ENCODE measurements around the gene FNDC11. TPM values are rescaled to one million over a fixed set of nuclear protein-coding genes. Genes with fewer than 3 reads are reported as not detected.

FNDC11 gene
- total and polyA plus RNA-seq, 8 donors, result 0.06 to 0.35 (median 0.17) TPM; not detected in 2

GRCh38 chr20:63586797-63587196 is 32.8 kb downstream of the FNDC11 start:
- H3K4me3 ChIP-seq, result no peak overlapping the region
- no peaks in the 10 kb centered on the region for H3K4me1 ChIP-seq
- H3K27me3 ChIP-seq, result no peaks in the 10 kb centered on the region
- 88 to 89% methylated on average over 17 of the region's 17 CpGs for WGBS, 2 donors
- intact Hi-C loops (cut with DNase I), result no loop called here
- no peak for FAIRE-seq
- peak in 2 of 6 donors; percentile 46 to 48 for DNase-seq
- no peak overlapping the region for H3K27ac ChIP-seq
- no peaks in the 10 kb centered on the region for H3K9me3 ChIP-seq
- H3K36me3 ChIP-seq, result peaks cover 0 to 5% (median 0%) of the 10 kb centered on the region in 3 donors
- TF ChIP-seq, protein P1, sequence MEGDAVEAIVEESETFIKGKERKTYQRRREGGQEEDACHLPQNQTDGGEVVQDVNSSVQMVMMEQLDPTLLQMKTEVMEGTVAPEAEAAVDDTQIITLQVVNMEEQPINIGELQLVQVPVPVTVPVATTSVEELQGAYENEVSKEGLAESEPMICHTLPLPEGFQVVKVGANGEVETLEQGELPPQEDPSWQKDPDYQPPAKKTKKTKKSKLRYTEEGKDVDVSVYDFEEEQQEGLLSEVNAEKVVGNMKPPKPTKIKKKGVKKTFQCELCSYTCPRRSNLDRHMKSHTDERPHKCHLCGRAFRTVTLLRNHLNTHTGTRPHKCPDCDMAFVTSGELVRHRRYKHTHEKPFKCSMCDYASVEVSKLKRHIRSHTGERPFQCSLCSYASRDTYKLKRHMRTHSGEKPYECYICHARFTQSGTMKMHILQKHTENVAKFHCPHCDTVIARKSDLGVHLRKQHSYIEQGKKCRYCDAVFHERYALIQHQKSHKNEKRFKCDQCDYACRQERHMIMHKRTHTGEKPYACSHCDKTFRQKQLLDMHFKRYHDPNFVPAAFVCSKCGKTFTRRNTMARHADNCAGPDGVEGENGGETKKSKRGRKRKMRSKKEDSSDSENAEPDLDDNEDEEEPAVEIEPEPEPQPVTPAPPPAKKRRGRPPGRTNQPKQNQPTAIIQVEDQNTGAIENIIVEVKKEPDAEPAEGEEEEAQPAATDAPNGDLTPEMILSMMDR (IDR thresholded peaks at IDR 0.05), result no peak
- ATAC-seq, result no peak

- no peak overlapping the region for H3K4me3 ChIP-seq
- 92 to 93% methylated on average over 12 of the region's 12 CpGs for WGBS, 2 donors
- H3K27ac ChIP-seq, result no peak overlapping the region
- H3K4me1 ChIP-seq, result no peaks in the 10 kb centered on the region
- peaks cover 0 to 10% (median under 1%) of the 10 kb centered on the region in 3 donors for H3K36me3 ChIP-seq
- no peaks in the 10 kb centered on the region for H3K9me3 ChIP-seq
- intact Hi-C loops (cut with DNase I), result no loop called here
- no peak for FAIRE-seq
- no peak for ATAC-seq
- DNase-seq, result peak in 1 of 6 donors; percentile 23
- TF ChIP-seq, protein P1 (IDR thresholded peaks at IDR 0.05), result no peak
- H3K27me3 ChIP-seq, result no peaks in the 10 kb centered on the region
Observed at GRCh38 chr20:63587256-63587655, 33.3 kb downstream of the FNDC11 start.

DNA sequence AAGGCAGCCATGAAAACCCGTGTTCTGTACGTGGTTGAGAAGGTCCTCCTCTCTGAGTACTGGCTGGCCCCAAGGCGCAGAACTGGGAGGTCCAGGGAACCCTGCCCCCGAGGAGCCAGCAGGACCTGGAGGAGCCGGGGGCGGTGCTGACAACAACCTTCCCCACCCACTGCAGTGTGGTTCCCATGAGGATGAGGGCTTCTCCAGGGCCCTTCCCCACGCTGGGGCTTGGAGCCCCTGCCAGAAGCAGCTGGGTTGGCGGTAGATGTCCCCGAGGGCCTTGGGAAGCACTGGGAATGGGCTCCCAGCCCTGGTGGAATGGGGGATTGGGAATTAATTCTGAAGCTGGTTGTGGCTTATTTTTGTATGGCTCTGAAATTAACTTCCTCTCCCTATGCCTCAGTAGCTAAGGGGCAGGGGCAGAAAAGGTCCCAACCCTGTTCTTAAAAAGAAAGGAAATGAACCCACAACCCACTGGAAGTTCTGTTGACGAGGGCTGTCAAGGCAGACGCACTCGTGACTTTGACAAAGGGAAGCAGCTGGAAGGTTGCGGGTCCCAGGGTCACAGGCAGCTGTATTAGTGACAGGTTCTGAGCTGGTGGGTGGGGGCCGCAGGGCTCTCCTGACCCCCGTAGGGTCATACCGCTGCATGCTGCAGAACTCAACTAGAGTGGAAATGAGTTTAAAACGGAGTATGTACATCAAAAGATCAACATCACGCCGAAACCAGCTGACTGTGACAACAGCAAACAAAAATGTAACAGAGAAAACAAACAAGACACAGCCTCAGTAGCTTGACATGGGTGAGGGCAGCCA is 34.0 kb downstream of the FNDC11 start:
- H3K27ac ChIP-seq, result no peak overlapping the region
- no peak for FAIRE-seq
- peaks cover 0 to 17% (median 3%) of the 10 kb centered on the region in 3 donors for H3K36me3 ChIP-seq
- no peaks in the 10 kb centered on the region for H3K4me1 ChIP-seq
- H3K9me3 ChIP-seq, result no peaks in the 10 kb centered on the region
- peak in 2 of 6 donors; percentile 30 to 46 for DNase-seq
- TF ChIP-seq, protein P1 (IDR thresholded peaks at IDR 0.05), result no peak
- H3K4me3 ChIP-seq, result no peak overlapping the region
- no peaks in the 10 kb centered on the region for H3K27me3 ChIP-seq
- peak in 1 of 4 donors; percentile 8 for ATAC-seq
- WGBS, 2 donors, result 72 to 76% methylated on average over 19 of the region's 19 CpGs
- intact Hi-C loops (cut with DNase I), result no loop called here

- Histone ChIP-seq H3K9me3 (no peaks in the 10 kb centered on the region), H3K4me1 (no peaks in the 10 kb centered on the region), H3K36me3 (peaks cover 0 to 18% (median 3%) of the 10 kb centered on the region in 3 donors), H3K27ac (no peak overlapping the region), H3K27me3 (no peaks in the 10 kb centered on the region), H3K4me3 (no peak overlapping the region)
- no peak for ATAC-seq
- TF ChIP-seq, protein P1 (IDR thresholded peaks at IDR 0.05), result no peak
- 92 to 98% methylated on average over 9 to 11 of the region's 11 CpGs for WGBS, 2 donors
- peak in 2 of 6 donors; percentile 49 to 74 for DNase-seq
- no peak for FAIRE-seq
- intact Hi-C loops (cut with DNase I), result no loop called here
Observed at GRCh38 chr20:63588641-63589041, 34.7 kb downstream of the FNDC11 start.
